KMS-11 (cell line): Measurements from ENCODE around the gene TSPAN5.

Experiments used
- H2AFZ ChIP-seq: fragments of 200-600 bp; sonication (generic); 2 replicates; pipeline ENCODE4 v1.6.1; 2016; ENCODE audit warnings: antibody characterized with exemption, mixed run types, low read depth
- H3K27ac ChIP-seq: fragments of 200-600 bp; sonication (generic); 2 replicates; pipeline ENCODE4 v1.6.1; 2016; ENCODE audit warnings: mild to moderate bottlenecking, mixed run types
- H3K27me3 ChIP-seq: fragments of 200-600 bp; sonication (generic); 2 replicates; pipeline ENCODE4 v1.6.1; 2017; ENCODE audit warnings: mild to moderate bottlenecking, low read depth, mixed run types, moderate library complexity; ENCODE audit not compliant: insufficient read depth
- H3K36me3 ChIP-seq: fragments of 200-600 bp; sonication (generic); 2 replicates; pipeline ENCODE4 v1.6.1; 2017; ENCODE audit warnings: mild to moderate bottlenecking, mixed run types; ENCODE audit not compliant: insufficient read depth
- H3K4me1 ChIP-seq: fragments of 200-600 bp; sonication (generic); 2 replicates; pipeline ENCODE4 v1.6.1; 2016; ENCODE audit warnings: mild to moderate bottlenecking, low read depth, mixed run types; ENCODE audit not compliant: poor library complexity, severe bottlenecking
- H3K4me2 ChIP-seq: fragments of 200-600 bp; sonication (generic); 2 replicates; pipeline ENCODE4 v1.7.0; 2016; ENCODE audit warnings: mild to moderate bottlenecking, mixed run types
- H3K4me3 ChIP-seq: fragments of 200-600 bp; sonication (generic); IDR thresholded peaks from 2 replicates; pipeline ENCODE4 v1.6.1; 2017; ENCODE audit warnings: low read depth, low read length, mixed read lengths; ENCODE audit not compliant: insufficient read depth
- H3K79me2 ChIP-seq: fragments of 200-600 bp; sonication (generic); 2 replicates; pipeline ENCODE4 v1.6.1; 2016; ENCODE audit warnings: low read depth, mixed run types; ENCODE audit not compliant: insufficient read depth
- H3K9ac ChIP-seq: fragments of 200-600 bp; sonication (generic); 2 replicates; pipeline ENCODE4 v1.6.1; 2016; ENCODE audit warnings: mild to moderate bottlenecking, mixed run types
- H4K20me1 ChIP-seq: fragments of 200-600 bp; sonication (generic); 2 replicates; pipeline ENCODE4 v1.6.1; 2016; ENCODE audit warnings: mild to moderate bottlenecking, mixed run types; ENCODE audit not compliant: insufficient read depth
- TF ChIP-seq, protein P1 (sequence below): fragments of 200-600 bp; sonication (generic); conservative IDR thresholded peaks from 2 replicates; pipeline ENCODE4 v1.6.1; 2017; ENCODE audit warnings: low read depth, mild to moderate bottlenecking, antibody characterized with exemption, low read length, moderate library complexity, mixed read lengths

TSPAN5 gene

DNA sequence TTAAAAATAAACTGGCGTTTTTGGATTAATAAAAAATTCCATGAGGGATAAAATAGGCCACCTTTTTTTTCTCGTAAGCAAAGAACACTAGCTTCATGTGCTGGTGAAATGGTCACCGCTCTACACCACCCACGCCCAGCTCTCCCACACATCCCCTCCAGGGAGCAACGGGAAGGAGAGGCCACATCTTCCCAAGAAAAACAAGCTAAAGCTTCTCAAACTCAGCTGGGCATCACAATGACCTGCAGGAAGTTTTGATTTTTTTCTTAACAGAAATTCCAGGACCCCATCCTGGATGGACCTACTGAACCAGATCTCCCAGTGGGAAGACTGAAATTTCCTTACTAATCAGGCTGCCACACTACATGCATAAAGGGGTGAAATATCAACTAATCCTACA is 9.8 kb downstream of the TSPAN5 start:
- no peak overlapping the region for H3K4me2 ChIP-seq
- peaks cover 29% of the 10 kb centered on the region; the same call in 1 of the 2 replicates for H3K79me2 ChIP-seq
- no peak overlapping the region for H3K9ac ChIP-seq
- H3K27me3 ChIP-seq, result no peaks in the 10 kb centered on the region
- H2AFZ ChIP-seq, result no peak overlapping the region
- no peaks in the 10 kb centered on the region for H4K20me1 ChIP-seq
- H3K27ac ChIP-seq, result no peak overlapping the region
- H3K4me1 ChIP-seq, result peaks cover 21% of the 10 kb centered on the region
- TF ChIP-seq, protein P1, sequence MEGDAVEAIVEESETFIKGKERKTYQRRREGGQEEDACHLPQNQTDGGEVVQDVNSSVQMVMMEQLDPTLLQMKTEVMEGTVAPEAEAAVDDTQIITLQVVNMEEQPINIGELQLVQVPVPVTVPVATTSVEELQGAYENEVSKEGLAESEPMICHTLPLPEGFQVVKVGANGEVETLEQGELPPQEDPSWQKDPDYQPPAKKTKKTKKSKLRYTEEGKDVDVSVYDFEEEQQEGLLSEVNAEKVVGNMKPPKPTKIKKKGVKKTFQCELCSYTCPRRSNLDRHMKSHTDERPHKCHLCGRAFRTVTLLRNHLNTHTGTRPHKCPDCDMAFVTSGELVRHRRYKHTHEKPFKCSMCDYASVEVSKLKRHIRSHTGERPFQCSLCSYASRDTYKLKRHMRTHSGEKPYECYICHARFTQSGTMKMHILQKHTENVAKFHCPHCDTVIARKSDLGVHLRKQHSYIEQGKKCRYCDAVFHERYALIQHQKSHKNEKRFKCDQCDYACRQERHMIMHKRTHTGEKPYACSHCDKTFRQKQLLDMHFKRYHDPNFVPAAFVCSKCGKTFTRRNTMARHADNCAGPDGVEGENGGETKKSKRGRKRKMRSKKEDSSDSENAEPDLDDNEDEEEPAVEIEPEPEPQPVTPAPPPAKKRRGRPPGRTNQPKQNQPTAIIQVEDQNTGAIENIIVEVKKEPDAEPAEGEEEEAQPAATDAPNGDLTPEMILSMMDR, result no peak
- no peaks in the 10 kb centered on the region for H3K36me3 ChIP-seq
- H3K4me3 ChIP-seq, result no peak overlapping the region

DNA sequence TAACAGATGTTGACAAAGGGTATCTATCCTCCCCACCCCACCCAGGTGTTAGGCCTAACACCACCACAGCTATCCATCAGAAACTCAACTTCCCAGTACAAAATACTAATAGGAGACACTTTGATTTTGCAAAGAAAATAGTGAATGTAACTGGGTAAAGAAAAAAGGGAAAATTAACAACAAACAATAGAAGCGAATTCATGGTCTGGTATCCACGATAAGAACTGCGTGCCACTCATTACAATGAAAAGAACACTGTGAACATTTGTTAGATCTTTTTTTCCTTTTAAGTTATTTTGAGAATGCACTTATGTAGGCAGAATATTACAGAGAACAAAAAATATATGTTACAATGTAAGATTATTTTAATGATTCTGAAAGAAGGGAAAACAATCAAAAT is 12.0 kb downstream of the TSPAN5 start:
- TF ChIP-seq, protein P1, result no peak
- Histone ChIP-seq H4K20me1 (no peaks in the 10 kb centered on the region), H3K79me2 (peaks cover 36% of the 10 kb centered on the region; the same call in 1 of the 2 replicates), H3K27me3 (no peaks in the 10 kb centered on the region), H3K4me1 (peaks cover 43% of the 10 kb centered on the region), H3K9ac (no peak overlapping the region), H3K4me2 (no peak overlapping the region), H2AFZ (no peak overlapping the region), H3K36me3 (no peaks in the 10 kb centered on the region), H3K4me3 (no peak overlapping the region), H3K27ac (no peak overlapping the region)

DNA sequence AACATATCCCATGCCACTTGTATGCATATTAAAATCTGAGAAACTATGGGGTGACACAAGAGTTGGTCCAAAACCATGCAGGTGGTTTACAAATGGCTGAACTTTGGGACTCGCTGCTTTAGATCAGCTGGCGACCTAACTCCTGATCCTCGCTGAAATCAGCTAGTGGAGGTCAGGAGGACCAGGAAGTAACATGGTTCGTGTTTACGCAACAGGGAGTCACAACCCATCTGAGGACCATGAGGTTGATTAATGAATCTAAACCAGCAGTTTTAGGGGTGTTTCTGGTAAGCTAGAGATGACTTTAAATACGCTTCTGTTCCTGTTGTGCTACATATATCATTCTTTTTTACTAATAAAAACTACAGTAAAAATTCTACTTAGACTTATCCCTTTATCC is 12.9 kb downstream of the TSPAN5 start:
- Histone ChIP-seq H3K4me3 (no peak overlapping the region), H3K4me2 (no peak overlapping the region), H2AFZ (no peak overlapping the region), H4K20me1 (no peaks in the 10 kb centered on the region), H3K9ac (no peak overlapping the region), H3K27me3 (no peaks in the 10 kb centered on the region), H3K27ac (no peak overlapping the region), H3K4me1 (peaks cover 52% of the 10 kb centered on the region), H3K36me3 (no peaks in the 10 kb centered on the region), H3K79me2 (peaks cover 38% of the 10 kb centered on the region; the same call in 1 of the 2 replicates)
- TF ChIP-seq, protein P1, result no peak

DNA sequence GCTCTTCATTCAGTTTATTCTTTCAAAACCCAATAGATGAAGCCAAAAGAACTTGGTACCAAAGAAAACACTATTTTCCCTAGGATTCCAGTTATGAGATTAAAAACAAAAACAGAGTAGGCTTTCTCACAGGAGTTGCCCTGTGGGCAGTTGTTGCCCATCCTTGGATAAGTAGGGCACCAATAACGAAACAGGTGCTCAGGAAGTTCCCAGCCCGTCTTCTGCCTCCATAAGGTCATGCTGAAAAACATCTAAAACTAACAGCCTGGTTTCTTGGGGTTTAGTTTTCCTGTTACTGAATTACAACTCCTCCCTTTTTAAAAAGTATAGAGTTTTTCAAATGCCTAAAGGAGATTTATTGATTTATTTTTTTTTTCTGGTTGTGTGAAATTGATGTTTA is 14.7 kb downstream of the TSPAN5 start:
- H3K4me3 ChIP-seq, result no peak overlapping the region
- H2AFZ ChIP-seq, result no peak overlapping the region
- TF ChIP-seq, protein P1, result no peak
- no peaks in the 10 kb centered on the region for H3K27me3 ChIP-seq
- no peak overlapping the region for H3K27ac ChIP-seq
- H3K4me2 ChIP-seq, result no peak overlapping the region; the same call in 1 of the 2 replicates
- H3K36me3 ChIP-seq, result no peaks in the 10 kb centered on the region
- peaks cover 36% of the 10 kb centered on the region; the same call in 1 of the 2 replicates for H3K79me2 ChIP-seq
- H4K20me1 ChIP-seq, result no peaks in the 10 kb centered on the region
- peaks cover 69% of the 10 kb centered on the region for H3K4me1 ChIP-seq
- H3K9ac ChIP-seq, result no peak overlapping the region
